GM12875 (cell line): ENCODE results near the gene CCDC117.

ENCODE experiments used
- H3K4me3 ChIP-seq: one replicate; pipeline ENCODE4 v1.5.1; 2011; ENCODE audit warnings: low read depth, low read length, control low read depth
- CTCF ChIP-seq: IDR thresholded peaks from 2 replicates; pipeline ENCODE4 v1.5.1; 2011; ENCODE audit warnings: low read depth, mild to moderate bottlenecking, control low read depth, inconsistent platforms, low read length, moderate library complexity, borderline replicate concordance; ENCODE audit not compliant: insufficient read depth

The CCDC117 gene

GRCh38 chr22:28835630-28836189, 63.2 kb downstream of the CCDC117 start:
- TF ChIP-seq CTCF, result no peak
- H3K4me3 ChIP-seq, result no peak overlapping the region

- TF ChIP-seq CTCF, result no peak
- H3K4me3 ChIP-seq, result no peak overlapping the region
These were observed 65.1 kb downstream of the CCDC117 start for GRCh38 chr22:28837640-28838039.
